Liver (tissue), 9 donors: ENCODE measurements around the gene STK39. TPM values are rescaled to one million over a fixed set of nuclear protein-coding genes. Genes with fewer than 3 reads are reported as not detected.

ENCODE experiments used
- DNase-seq: peaks from one replicate; pipeline ENCODE4 v3.0.0-alpha.2; 2017; ENCODE audit warnings: low spot score
- H3K27ac ChIP-seq, 2 donors: one replicate each; pipeline ENCODE4 v1.7.0; 2013; ENCODE audit warnings: inconsistent platforms in 2 of 2, low read length in 2 of 2, control low read depth in 1 of 2, low read depth in 1 of 2, mild to moderate bottlenecking in 1 of 2
- H3K27me3 ChIP-seq, 4 donors: one replicate each; pipeline versions ENCODE4 v1.6.1 to v1.7.0; 2013; ENCODE audit warnings: low read length in 3 of 4, inconsistent platforms in 1 of 4, mild to moderate bottlenecking in 1 of 4, moderate library complexity in 1 of 4; ENCODE audit not compliant: control insufficient read depth in 4 of 4, insufficient read depth in 4 of 4
- H3K36me3 ChIP-seq, 4 donors: one replicate each; pipeline versions ENCODE4 v1.6.1 to v1.7.0; 2013; ENCODE audit warnings: low read length in 3 of 4, mild to moderate bottlenecking in 3 of 4, low read depth in 1 of 4, moderate library complexity in 1 of 4; ENCODE audit not compliant: control insufficient read depth in 4 of 4, insufficient read depth in 3 of 4
- H3K4me1 ChIP-seq, 4 donors: one replicate each; pipeline versions ENCODE4 v1.6.1 to v1.7.0; 2013; ENCODE audit warnings: low read length in 3 of 4, mild to moderate bottlenecking in 3 of 4, moderate library complexity in 1 of 4; ENCODE audit not compliant: control insufficient read depth in 4 of 4, insufficient read depth in 4 of 4
- H3K4me3 ChIP-seq, 3 donors: one replicate each; pipeline versions ENCODE4 v1.6.1 to v1.7.0; 2013; ENCODE audit warnings: low read length in 3 of 3, control low read depth in 1 of 3, low read depth in 1 of 3, mild to moderate bottlenecking in 1 of 3
- H3K9ac ChIP-seq, 2 donors: one replicate each; pipeline ENCODE4 v1.7.0; 2013; ENCODE audit warnings: low read length in 2 of 2, mild to moderate bottlenecking in 2 of 2, moderate library complexity in 2 of 2, control low read depth in 1 of 2, low read depth in 1 of 2
- H3K9me3 ChIP-seq, 4 donors: one replicate each; pipeline versions ENCODE4 v1.6.1 to v1.7.0; 2013; ENCODE audit warnings: low read length in 3 of 4; ENCODE audit not compliant: control insufficient read depth in 4 of 4
- FOXA1 ChIP-seq: IDR thresholded peaks from 2 replicates; pipeline ENCODE4 v1.6.1; 2016; ENCODE audit warnings: antibody characterized with exemption
- FOXA2 ChIP-seq: IDR thresholded peaks from 2 replicates; pipeline ENCODE4 v1.6.1; 2016; ENCODE audit warnings: antibody characterized with exemption
- GABPA ChIP-seq, 2 donors: IDR thresholded peaks in 1 of 2; conservative IDR thresholded peaks in 1 of 2; 2 replicates each; pipeline ENCODE4 v1.6.1; 2016; ENCODE audit warnings: antibody characterized with exemption in 2 of 2, mild to moderate bottlenecking in 1 of 2, moderate library complexity in 1 of 2
- HNF4A ChIP-seq, 2 donors: conservative IDR thresholded peaks; 2 replicates each; pipeline ENCODE4 v1.6.1; 2016; ENCODE audit warnings: antibody characterized with exemption in 2 of 2, mild to moderate bottlenecking in 2 of 2
- HNF4G ChIP-seq: IDR thresholded peaks from 2 replicates; pipeline ENCODE4 v1.6.1; 2016; ENCODE audit warnings: antibody characterized with exemption
- JUND ChIP-seq, 2 donors: IDR thresholded peaks; 2 replicates each; pipeline ENCODE4 v1.6.1; 2016; ENCODE audit warnings: antibody characterized with exemption in 2 of 2
- NR2F2 ChIP-seq: IDR thresholded peaks from 2 replicates; pipeline ENCODE4 v1.6.1; 2016; ENCODE audit warnings: antibody characterized with exemption
- RAD21 ChIP-seq, 2 donors: IDR thresholded peaks; 2 replicates each; pipeline ENCODE4 v1.6.1; 2016; ENCODE audit warnings: antibody characterized with exemption in 2 of 2, mild to moderate bottlenecking in 2 of 2
- RXRA ChIP-seq, 2 donors: IDR thresholded peaks; 2 replicates each; pipeline ENCODE4 v1.6.1; 2017 to 2018; ENCODE audit warnings: antibody characterized with exemption in 2 of 2, mild to moderate bottlenecking in 1 of 2
- SP1 ChIP-seq: IDR thresholded peaks from 2 replicates; pipeline ENCODE4 v1.6.1; 2018; ENCODE audit warnings: antibody characterized with exemption, mild to moderate bottlenecking
- TAF1 ChIP-seq: conservative IDR thresholded peaks from 2 replicates; pipeline ENCODE4 v1.6.1; 2016; ENCODE audit warnings: antibody characterized with exemption, mild to moderate bottlenecking
- YY1 ChIP-seq: IDR thresholded peaks from 2 replicates; pipeline ENCODE4 v1.6.1; 2016; ENCODE audit warnings: antibody characterized with exemption, mild to moderate bottlenecking
- WGBS: extraction: QIAGEN DNeasy Blood & Tissue Kit; methylation state at CpG from one replicate; pipeline ENCODE4 v1.1.7; 2013; 5-methylcytosine and 5-hydroxymethylcytosine counted together
- polyA plus RNA-seq, 2 donors: library from polyadenylated mRNA; stranded (reverse) in 1 of 2; unstranded in 1 of 2; fragments of 200-250 nt in 1 of 2; fragments of >200 nt in 1 of 2; fragmentation: Nextera tagmentation in 1 of 2; extraction: Ambion mirVana in 1 of 2; gene quantifications; one replicate each; pipeline versions ENCODE4 v1.2.1 to v1.2.3, GENCODE V29; 2013 to 2015
- total RNA-seq, 2 donors: library from RNA; depleted of rRNA; stranded (reverse); fragments of >200 nt; gene quantifications; one replicate each; pipeline ENCODE4 v1.2.3, GENCODE V29; 2014
- TF ChIP-seq, protein P1 (sequence below): IDR thresholded peaks from 2 replicates; pipeline ENCODE4 v1.6.1; 2016; ENCODE audit warnings: antibody characterized with exemption
- TF ChIP-seq, protein P2 (sequence below): IDR thresholded peaks from 2 replicates; pipeline ENCODE4 v1.6.1; 2016; ENCODE audit warnings: antibody characterized with exemption
- TF ChIP-seq, protein P3 (sequence below): fragments of 150-350 bp; IDR thresholded peaks from 2 replicates; pipeline ENCODE4 v1.5.1; 2017; ENCODE audit warnings: improper control_type of control experiment, low read depth, low read length; ENCODE audit not compliant: missing input control
- TF ChIP-seq, protein P4 (sequence below): IDR thresholded peaks from 2 replicates; pipeline ENCODE4 v1.6.1; 2016; ENCODE audit warnings: antibody characterized with exemption
- donor health status: healthy.
- donor health status: healthy.
- donor health status: healthy.
- donor health status: healthy.
- donor health status: healthy.

Gene STK39
- total and polyA plus RNA-seq, 4 donors = 0.29 to 1.8 (median 0.73) TPM

DNA sequence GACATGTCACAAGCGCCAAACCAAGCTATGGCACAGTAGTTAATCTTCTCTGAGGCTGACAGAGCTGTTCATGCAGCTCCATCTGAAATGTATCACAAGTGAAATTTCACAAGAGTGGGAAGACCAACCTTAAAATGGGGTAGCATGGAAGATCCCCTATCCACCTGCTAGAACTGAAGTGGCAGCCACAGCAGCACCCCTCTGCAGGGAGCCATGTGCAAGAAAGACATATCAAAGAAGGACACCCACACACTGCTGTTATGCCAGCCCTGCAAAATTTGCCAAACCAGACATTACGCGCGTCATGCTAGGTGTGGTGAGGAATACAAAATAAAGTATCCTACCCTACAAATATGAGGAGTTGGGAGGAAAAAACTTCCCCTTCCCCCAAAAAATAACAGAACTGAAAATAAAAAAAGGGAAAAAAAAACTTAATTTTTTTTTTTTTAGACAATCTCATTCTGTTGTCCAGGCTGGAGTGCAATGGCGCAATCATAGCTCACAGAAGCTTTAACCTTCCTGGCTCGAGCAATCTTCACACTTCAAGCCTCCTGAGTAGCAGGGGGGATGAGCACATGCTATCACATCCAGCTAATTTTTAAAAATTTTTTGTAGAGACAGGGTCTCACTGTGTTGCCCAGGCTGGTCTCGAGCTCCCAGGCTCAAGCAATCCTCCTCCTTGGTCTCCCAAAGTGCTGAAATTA is 76.2 kb downstream of the STK39 start (continued):
- TF ChIP-seq, protein P1, sequence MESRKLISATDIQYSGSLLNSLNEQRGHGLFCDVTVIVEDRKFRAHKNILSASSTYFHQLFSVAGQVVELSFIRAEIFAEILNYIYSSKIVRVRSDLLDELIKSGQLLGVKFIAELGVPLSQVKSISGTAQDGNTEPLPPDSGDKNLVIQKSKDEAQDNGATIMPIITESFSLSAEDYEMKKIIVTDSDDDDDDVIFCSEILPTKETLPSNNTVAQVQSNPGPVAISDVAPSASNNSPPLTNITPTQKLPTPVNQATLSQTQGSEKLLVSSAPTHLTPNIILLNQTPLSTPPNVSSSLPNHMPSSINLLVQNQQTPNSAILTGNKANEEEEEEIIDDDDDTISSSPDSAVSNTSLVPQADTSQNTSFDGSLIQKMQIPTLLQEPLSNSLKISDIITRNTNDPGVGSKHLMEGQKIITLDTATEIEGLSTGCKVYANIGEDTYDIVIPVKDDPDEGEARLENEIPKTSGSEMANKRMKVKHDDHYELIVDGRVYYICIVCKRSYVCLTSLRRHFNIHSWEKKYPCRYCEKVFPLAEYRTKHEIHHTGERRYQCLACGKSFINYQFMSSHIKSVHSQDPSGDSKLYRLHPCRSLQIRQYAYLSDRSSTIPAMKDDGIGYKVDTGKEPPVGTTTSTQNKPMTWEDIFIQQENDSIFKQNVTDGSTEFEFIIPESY = no peak
- no peak for TF ChIP-seq FOXA1
- TF ChIP-seq FOXA2 = no peak
- TF ChIP-seq, protein P2, sequence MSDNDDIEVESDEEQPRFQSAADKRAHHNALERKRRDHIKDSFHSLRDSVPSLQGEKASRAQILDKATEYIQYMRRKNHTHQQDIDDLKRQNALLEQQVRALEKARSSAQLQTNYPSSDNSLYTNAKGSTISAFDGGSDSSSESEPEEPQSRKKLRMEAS = no peak
- no peak for TF ChIP-seq NR2F2

DNA sequence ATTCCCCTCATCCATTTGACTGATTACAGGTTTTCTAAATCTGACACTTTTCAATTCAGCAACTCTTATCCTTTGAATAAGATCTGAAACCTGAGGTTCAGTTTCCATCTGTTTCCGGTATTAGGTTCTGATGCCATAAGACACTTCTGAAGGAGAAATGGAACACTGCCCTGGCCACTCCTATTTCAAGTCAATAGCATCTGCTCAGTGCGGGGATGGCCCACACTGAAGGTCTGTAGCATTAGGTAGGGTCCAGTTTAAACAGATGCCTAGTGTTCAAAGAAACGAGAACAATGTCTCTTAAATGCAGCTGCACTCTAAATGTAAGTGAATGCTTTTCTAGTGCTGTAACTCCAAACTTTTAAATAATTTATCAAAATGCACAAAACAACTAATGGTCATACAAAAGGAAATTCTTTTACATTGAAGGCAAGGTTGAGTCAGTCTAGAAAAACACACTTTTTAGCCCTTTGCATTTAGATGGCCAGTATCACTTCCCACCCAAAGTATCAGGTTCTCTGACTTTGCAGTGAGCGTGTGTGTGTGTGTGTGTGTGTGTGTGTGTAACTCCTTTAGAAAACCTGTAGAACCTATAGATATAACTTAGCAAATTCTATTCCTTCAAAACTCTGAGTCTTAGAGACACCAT is 78.2 kb downstream of the STK39 start:
- Histone ChIP-seq H3K27ac (no peak overlapping the region), H3K4me3 (no peak overlapping the region), H3K4me1 (no peaks in the 10 kb centered on the region), H3K27me3 (no peaks in the 10 kb centered on the region), H3K9me3 (no peaks in the 10 kb centered on the region), H3K36me3 (no peaks in the 10 kb centered on the region), H3K9ac (no peak overlapping the region)
- no peak for DNase-seq
- 91% methylated on average over 4 of the region's 4 CpGs for WGBS
- TF ChIP-seq SP1 (no peak), JUND (IDR thresholded peaks at IDR 0.05) (no peak), NR2F2 (no peak), GABPA (IDR thresholded peaks at IDR 0.05 in 1 of 2, conservative IDR thresholded peaks at IDR 0.05 in 1 of 2) (no peak), FOXA2 (no peak), RAD21 (IDR thresholded peaks at IDR 0.05) (no peak), HNF4G (no peak), YY1 (no peak), TAF1 (no peak), RXRA (IDR thresholded peaks at IDR 0.05) (no peak), HNF4A (conservative IDR thresholded peaks at IDR 0.05) (no peak)
- TF ChIP-seq, protein P1 = no peak
- TF ChIP-seq, protein P3, sequence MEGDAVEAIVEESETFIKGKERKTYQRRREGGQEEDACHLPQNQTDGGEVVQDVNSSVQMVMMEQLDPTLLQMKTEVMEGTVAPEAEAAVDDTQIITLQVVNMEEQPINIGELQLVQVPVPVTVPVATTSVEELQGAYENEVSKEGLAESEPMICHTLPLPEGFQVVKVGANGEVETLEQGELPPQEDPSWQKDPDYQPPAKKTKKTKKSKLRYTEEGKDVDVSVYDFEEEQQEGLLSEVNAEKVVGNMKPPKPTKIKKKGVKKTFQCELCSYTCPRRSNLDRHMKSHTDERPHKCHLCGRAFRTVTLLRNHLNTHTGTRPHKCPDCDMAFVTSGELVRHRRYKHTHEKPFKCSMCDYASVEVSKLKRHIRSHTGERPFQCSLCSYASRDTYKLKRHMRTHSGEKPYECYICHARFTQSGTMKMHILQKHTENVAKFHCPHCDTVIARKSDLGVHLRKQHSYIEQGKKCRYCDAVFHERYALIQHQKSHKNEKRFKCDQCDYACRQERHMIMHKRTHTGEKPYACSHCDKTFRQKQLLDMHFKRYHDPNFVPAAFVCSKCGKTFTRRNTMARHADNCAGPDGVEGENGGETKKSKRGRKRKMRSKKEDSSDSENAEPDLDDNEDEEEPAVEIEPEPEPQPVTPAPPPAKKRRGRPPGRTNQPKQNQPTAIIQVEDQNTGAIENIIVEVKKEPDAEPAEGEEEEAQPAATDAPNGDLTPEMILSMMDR = no peak
- TF ChIP-seq, protein P4, sequence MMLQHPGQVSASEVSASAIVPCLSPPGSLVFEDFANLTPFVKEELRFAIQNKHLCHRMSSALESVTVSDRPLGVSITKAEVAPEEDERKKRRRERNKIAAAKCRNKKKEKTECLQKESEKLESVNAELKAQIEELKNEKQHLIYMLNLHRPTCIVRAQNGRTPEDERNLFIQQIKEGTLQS = no peak
- TF ChIP-seq, protein P2 = no peak
